Esophagus squamous epithelium (tissue), 4 donors: ENCODE results near the gene BOLL.
"Not testable (repeated sequence)": the region's sequence is repeated elsewhere in the genome, so short reads cannot be mapped to it uniquely, and the experiment has no call there.

Experiments
- CTCF ChIP-seq, 6 experiments: fragments of 450-650 bp in 4 of 6; fragments of 200-600 bp in 2 of 6; sonication (generic) in 2 of 6; IDR thresholded peaks; one replicate each; pipeline ENCODE4 v1.5.1; 2016 to 2019; ENCODE audit warnings: antibody characterized with exemption in 6 of 6, mild to moderate bottlenecking in 4 of 6, moderate library complexity in 4 of 6
- POLR2A ChIP-seq, 4 donors: fragments of 450-650 bp; IDR thresholded peaks; one replicate each; pipeline ENCODE4 v1.6.1; 2017; ENCODE audit warnings: antibody characterized with exemption in 4 of 4, mild to moderate bottlenecking in 4 of 4, moderate library complexity in 3 of 4

GRCh38 chr2:197699724-197700123 is 85.4 kb downstream of the BOLL start:
- TF ChIP-seq CTCF, POLR2A (IDR thresholded peaks at IDR 0.05): not testable (repeated sequence)
